GM19395 (cell line): ENCODE results near the gene PLAGL2.

ENCODE experiments used
- ATAC-seq: cut with Tn5 transposase; IDR thresholded peaks from one replicate; pipeline ENCODE4 v1.9.1; 2021; ENCODE audit warnings: mild to moderate bottlenecking, moderate library complexity; ENCODE audit not compliant: unreplicated experiment

PLAGL2 gene

DNA sequence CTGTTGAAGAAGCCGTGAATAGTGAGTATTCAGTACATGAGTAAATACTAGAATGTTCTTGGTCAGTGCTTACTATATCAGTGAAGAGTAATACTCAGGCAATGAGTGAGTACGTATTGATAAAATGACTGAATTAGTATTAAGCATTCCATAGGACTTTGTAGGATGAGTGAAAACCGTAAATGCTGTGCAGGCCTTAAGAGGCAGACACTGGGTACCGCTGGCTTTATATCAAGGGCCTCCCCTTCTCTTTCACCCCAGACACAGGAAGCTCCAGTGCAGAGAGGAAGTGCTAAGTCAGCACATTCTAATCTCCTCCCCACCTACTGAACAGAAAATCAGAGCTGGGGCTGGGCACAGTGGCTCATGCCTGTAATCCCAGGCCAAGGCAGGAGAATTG is 24.3 kb upstream of the PLAGL2 start:
- ATAC-seq, result no peak

- ATAC-seq, result no peak
Measured at GRCh38 chr20:32231245-32231644, 23.7 kb upstream of the PLAGL2 start.

DNA sequence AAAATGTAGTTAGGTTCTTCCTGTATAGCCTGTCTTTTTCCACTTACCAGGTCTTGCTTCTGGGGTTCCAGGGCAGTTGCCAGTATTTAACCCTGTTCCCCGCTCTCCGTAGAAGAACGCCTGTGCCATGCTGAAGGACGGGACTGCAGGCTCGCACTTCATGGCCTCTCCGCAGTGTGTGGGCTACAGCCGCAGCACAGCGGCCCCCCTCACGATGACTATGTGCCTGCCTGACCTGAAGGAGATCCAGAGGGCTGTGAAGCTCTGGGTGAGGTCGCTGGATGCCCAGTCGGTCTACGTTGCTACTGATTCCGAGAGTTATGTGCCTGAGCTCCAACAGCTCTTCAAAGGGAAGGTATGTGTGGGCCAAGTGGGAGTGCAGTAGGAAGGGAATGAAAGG is 23.2 kb upstream of the PLAGL2 start:
- no peak for ATAC-seq

DNA sequence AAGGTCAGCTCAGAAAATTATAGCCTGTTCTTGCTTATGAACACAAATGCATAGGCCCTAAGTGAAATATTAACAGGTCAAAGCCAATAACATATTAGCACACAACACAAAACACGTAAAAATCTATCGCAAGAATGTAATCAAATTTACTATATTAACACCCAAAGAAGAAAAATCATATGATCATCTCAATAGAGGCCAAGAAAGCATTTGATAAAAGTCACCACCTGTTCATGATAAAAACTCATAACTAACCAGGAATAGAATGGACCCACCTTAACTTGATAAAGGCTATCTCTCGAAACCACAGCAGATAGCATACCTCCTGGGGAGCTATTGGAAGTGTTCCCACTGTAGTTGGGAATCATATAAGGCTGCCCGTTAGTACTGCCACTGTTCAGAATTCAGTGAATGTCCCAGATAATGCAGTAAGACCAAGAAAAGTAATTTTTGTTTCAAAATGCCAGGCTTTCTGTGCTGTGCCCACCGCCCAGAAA is 21.8 kb upstream of the PLAGL2 start:
- ATAC-seq, result no peak

DNA sequence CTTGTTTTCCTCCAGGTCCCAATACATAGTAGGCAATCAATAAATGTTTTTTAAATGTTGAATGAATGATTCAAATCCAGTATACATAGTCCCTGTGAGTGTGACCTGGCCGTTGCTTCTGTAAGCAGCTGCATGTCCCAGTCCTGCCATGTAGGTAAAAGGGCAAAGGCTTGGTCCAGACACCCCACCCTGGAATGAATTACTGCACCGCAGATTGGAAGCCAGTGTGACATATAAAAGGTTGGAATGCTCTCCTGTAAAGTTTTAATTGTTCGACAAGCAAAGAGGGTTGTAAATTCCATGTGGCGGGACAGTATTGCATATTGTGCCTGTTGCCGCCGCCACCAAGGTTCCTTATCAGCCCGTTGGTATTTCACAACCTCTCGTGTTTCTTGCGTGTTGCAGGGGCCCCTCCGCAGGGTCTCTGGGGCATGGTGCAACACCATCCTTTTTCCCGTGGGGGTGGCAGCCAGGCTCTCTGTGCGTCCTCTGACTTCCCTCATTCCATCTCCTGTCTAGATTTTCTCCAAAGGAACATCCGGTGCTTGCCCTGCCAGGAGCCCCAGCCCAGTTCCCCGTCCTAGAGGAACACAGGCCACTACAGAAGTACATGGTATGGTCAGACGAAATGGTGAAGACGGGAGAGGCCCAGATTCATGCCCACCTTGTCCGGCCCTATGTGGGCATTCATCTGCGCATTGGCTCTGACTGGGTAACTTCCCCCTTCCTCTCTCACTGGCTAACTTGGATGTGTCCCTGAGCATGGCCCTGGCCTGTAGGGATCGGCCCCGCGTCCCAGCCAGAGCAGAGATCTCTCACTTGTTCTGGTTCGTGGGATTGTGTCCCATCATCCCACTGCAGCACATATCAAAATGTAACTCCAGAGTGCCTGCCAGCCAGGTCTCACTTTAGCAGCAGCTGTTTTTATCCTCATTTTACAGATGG is 20.5 kb upstream of the PLAGL2 start:
- ATAC-seq, result no peak

DNA sequence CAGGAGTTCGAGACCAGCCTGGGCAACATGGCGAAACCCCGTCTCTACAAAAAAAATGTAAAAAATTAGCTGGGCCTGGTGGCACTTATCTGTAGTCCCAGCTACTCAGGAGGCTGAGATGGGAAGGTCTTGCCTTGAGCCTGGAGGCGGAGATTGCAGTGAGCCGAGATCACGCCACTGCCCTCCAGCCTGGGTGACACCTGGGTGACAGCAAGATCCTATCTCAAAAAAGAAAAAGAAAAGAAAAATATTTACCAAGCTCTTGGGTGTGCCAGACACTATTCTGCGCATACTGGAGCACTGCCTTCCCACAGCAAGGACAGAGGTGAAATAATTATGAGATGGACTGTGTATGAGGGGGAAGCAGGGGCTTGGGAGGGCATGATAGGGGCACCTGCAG is 19.8 kb upstream of the PLAGL2 start:
- ATAC-seq, result no peak

DNA sequence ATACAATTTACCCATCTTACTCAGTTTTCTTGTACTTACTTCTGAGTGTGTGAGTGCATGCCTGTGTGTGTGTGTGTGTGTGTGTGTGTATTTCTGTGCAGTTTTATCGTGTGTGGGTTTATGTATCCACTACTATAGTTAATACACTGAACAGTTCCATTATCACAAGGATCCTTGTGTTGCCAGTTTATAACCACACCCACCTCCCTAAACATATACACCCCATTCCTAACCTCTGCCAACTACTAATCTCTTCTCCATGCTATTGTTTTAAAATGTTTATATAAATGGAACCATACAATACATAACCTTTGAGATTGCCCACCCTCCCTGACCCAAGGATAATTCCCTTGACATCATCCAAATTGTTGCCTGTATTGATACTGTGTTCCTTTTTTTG is 18.8 kb upstream of the PLAGL2 start:
- ATAC-seq, result no peak

- ATAC-seq, result no peak
Measured at GRCh38 chr20:32224463-32224862, 16.9 kb upstream of the PLAGL2 start.

DNA sequence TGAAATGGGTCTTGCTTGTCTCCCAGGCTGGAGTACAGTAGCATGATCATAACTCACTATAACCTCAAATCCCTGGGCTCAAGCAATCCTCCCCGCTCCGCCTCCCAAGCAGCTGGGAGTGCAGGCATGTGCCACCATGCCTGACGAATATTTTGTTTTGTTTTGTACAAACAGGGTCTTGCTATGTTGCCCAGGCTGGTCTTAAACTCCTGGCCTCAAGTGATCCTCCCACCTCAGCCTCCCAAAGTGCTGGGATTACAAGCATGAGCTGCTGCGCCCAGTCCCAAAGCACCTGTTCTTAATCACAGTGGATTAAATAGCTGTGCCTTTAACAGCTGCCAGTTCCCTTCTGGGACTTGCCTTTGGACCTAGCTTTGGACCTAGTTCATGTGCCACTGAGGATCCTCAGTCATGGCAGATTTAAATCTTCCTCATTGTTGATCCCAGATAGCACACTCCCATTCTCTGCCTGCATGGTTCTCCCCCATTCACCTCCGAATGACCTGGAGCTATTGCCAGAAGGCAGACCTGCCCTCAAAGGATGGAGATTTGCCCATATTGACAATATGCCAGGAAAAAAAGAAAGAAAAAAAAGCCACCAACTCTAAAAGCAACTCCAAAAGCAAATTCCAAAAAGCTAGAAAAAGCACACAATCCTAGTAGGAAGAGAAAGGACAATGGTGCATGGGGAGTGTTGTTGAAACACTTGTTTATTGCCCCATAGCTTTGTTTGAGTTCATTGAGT is 10.8 kb upstream of the PLAGL2 start:
- no peak for ATAC-seq

DNA sequence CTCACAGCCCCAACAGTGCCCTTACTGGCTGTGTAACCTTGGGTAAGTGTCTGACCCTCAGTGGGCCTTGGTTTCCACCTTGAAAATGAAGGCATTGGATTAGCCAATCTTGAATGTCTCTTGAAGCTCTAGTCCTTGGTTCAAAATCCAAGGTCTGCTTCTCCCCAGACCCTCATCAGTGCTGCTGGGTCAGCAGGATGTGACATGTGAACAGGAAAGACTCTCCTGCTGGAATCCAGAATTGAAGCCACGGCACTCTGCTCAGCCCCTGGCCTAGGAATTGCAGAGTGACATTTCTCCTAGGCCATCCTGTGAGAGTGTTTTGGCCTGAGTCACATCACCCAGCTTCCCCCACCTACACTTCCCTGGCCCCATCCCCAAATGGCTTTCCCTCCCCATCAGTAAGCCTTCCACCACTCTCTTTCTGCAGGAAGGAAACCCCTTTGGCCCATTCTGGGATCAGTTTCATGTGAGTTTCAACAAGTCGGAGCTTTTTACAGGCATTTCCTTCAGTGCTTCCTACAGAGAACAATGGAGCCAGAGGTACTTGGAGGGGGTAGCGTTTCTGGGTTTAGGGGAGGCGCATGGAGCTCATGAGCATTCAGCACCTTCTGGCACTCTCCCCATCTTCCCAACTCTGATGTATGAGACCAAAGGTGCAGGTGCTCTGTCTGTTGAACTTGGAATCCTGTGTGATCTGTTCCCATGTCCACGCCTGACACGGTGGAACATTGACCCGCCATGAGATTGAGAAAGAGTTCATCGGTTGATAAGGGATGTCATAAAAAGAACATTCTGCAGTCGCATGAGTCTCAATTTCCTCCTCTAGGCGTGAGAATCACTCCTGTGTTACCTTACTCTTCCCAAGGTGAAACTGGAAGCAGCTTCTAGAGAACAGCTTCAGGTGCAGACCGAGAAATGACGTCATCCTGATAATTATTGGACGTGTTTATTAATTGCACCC is 8.9 kb upstream of the PLAGL2 start:
- ATAC-seq, result no peak

DNA sequence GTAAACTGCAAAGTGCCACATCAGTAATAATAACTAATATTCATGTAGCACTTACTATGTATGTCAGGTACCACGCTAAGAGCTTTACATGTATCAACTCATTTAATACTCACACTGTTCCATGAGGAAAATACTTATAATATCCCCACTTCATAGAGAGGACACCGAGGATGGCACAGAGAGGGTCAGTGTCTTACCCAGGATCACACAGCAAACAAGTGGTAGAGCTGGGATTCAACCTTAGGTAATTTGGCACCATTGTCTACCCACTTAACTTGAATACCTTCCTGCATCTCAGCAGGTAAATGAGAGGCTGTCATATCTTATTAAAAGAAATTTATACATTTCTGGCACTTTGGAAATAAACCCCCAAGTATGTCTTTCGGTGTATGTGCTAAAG is 8.2 kb upstream of the PLAGL2 start:
- no peak for ATAC-seq

DNA sequence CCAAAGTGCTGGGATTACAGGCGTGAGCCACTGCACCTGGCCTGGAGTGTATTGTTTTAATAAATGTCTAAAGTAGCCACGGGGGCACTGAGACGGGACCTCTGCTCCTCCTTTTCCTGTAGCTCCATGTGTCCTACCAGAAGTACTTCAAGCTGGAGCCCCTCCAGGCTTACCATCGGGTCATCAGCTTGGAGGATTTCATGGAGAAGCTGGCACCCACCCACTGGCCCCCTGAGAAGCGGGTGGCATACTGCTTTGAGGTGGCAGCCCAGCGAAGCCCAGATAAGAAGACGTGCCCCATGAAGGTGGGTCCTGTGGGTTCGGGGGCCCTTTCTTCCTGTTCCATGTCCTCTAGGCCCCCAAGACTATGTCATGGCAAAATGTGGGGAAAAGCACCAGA is 7.6 kb upstream of the PLAGL2 start:
- no peak for ATAC-seq

DNA sequence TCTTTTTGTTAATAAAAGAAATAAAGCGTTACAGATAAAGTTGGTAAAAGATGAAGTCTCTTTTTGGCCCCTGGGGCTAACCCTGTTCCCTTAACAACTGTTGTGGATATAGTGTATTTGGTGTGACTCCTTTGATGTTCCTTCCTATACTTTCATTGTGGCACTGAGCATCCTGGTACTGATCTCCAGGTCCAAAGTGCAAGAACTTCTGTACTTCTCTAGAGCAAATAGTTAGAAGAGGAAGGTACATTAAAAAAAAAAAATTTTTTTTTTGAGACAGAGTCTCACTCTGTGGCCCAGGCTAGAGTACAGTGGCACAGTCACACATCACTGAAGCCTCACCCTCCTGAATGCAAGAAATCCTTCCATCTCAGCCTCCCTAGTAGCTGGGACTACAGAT is 6.3 kb upstream of the PLAGL2 start:
- ATAC-seq, result no peak

GRCh38 chr20:32209850-32210605 is 2.5 kb upstream of the PLAGL2 start:
- no peak for ATAC-seq

GRCh38 chr20:32208499-32209154 is 1.1 kb upstream of the PLAGL2 start:
- ATAC-seq, result no peak

GRCh38 chr20:32206760-32207625 is 550 bp downstream of the PLAGL2 start:
- no peak for ATAC-seq

GRCh38 chr20:32205843-32206759 is 1.4 kb downstream of the PLAGL2 start:
- ATAC-seq, result no peak
